ENCODE results near the gene STAU1. TPM values are rescaled to one million over a fixed set of nuclear protein-coding genes. Genes with fewer than 3 reads are reported as not detected.

The STAU1 gene
- total and polyA plus RNA-seq, 2 of the 13 experiments (the other 11 are each of a cell fraction or from before 2014, with no cell fraction given) = 119 to 133 TPM

DNA sequence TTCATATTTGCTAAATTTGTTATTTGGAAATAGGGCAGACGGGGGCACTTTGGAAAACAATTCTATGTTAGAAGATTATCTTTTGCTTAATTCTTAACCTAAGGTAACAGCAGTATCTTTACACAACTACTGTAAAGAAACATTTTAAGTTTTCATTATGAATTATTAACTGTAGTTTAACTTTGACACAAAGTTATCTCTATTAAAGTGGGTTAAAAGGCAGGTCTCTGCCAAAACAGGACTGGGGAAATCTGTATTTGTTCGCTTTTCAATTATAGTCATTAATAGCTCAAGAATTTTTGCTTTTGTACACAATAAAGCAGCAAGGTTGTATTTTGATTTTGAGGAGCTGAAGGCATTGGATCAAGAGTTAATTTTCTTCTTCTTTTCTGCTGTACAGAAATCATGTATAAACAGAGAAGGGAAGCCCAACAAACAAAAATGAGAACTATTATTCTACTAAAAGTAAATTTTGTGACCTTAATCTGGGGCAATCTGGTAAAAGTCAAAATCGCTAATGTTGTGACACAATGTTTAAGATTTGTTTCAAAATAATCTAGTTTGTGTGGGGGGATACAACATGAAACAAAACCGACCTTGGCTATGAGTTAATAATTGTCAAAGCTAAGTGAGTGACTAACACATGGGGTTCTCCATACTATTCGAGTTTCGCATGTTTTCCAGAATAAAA is 2.9 kb downstream of the STAU1 start (continued):
- TF ChIP-seq ZFX (CRISPR knock-in tag; IDR thresholded peaks at IDR 0.05; ENCODE audit: low read depth) (no peak), HDAC6 (IDR thresholded peaks at IDR 0.05; ENCODE audit: low read depth, low read length) (0 out of 2 replicates have a peak, but pooled peaks have one; percentile 34), ZNF766 (CRISPR knock-in tag; IDR thresholded peaks at IDR 0.05; ENCODE audit: borderline replicate concordance) (no peak), RARG (CRISPR knock-in tag; IDR thresholded peaks at IDR 0.05; ENCODE audit: low read depth) (no peak), GABPA (IDR thresholded peaks at IDR 0.05; ENCODE audit: low read depth, low read length) (no peak), GABPA (CRISPR knock-in tag; IDR thresholded peaks at IDR 0.05; ENCODE audit: low read depth) (no peak), NFRKB (IDR thresholded peaks at IDR 0.05) (no peak), ZNF652 (CRISPR knock-in tag; IDR thresholded peaks at IDR 0.05; ENCODE audit: borderline replicate concordance, low read depth) (no peak; the same call in 1 of the 2 replicates), GPN1 (CRISPR knock-in tag; IDR thresholded peaks at IDR 0.05; ENCODE audit: borderline replicate concordance) (no peak), EHMT2 (IDR thresholded peaks at IDR 0.05; ENCODE audit: borderline replicate concordance, low read depth, low read length) (no peak), THAP11 (CRISPR knock-in tag; IDR thresholded peaks at IDR 0.05) (peak; percentile 82), ZNF431 (CRISPR knock-in tag; IDR thresholded peaks at IDR 0.05; ENCODE audit: borderline replicate concordance, low read depth) (no peak), IRF9 (CRISPR knock-in tag; IDR thresholded peaks at IDR 0.05; ENCODE audit: borderline replicate concordance) (no peak), YEATS4 (CRISPR knock-in tag; IDR thresholded peaks at IDR 0.05; ENCODE audit: borderline replicate concordance) (0 out of 2 replicates have a peak, but pooled peaks have one; percentile 30), ARHGAP35 (CRISPR knock-in tag; IDR thresholded peaks at IDR 0.05; ENCODE audit: borderline replicate concordance) (no peak), ZNF589 (CRISPR knock-in tag; conservative IDR thresholded peaks at IDR 0.05) (no peak), CREB3 (CRISPR knock-in tag; IDR thresholded peaks at IDR 0.05) (peak; percentile 59), PHB2 (IDR thresholded peaks at IDR 0.05; ENCODE audit: partially characterized antibody) (no peak), ZBTB7B (CRISPR knock-in tag; IDR thresholded peaks at IDR 0.05) (0 out of 2 replicates have a peak, but pooled peaks have one; percentile 21), ZNF773 (CRISPR knock-in tag; IDR thresholded peaks at IDR 0.05; ENCODE audit: borderline replicate concordance) (no peak), ZNF10 (CRISPR knock-in tag; IDR thresholded peaks at IDR 0.05; ENCODE audit: borderline replicate concordance, low read depth) (no peak), ZNF264 (CRISPR knock-in tag; IDR thresholded peaks at IDR 0.05) (peak; percentile 56; the same call in 1 of the 2 replicates), ZNF251 (CRISPR knock-in tag; IDR thresholded peaks at IDR 0.05) (no peak), PRPF4 (IDR thresholded peaks at IDR 0.05; ENCODE audit: low read depth, low read length, poor library complexity, severe bottlenecking) (no peak), PATZ1 (CRISPR knock-in tag; IDR thresholded peaks at IDR 0.05) (peak; percentile 60; the same call in 1 of the 2 replicates), ZNF614 (CRISPR knock-in tag; IDR thresholded peaks at IDR 0.05; ENCODE audit: borderline replicate concordance) (no peak), RELA (CRISPR knock-in tag; IDR thresholded peaks at IDR 0.05) (no peak), PRMT3 (CRISPR knock-in tag; IDR thresholded peaks at IDR 0.05; ENCODE audit: borderline replicate concordance, low read depth) (no peak)
